Fibroblast of the aortic adventitia (primary cell): ENCODE measurements around the gene EXOSC7. TPM values are rescaled to one million over a fixed set of nuclear protein-coding genes. Genes with fewer than 3 reads are reported as not detected.

Experiments used
- DNase-seq: peaks from one replicate; pipeline ENCODE4 v3.0.0-alpha.2; 2010; ENCODE audit warnings: low read depth
- H3K4me3 ChIP-seq: 2 replicates; pipeline ENCODE4 v1.5.1; 2011; ENCODE audit warnings: low read depth, mild to moderate bottlenecking, control low read depth, low read length, moderate library complexity
- CTCF ChIP-seq: IDR thresholded peaks from 2 replicates; pipeline ENCODE4 v1.5.1; 2011; ENCODE audit warnings: mild to moderate bottlenecking, low read length, control low read depth, inconsistent platforms; ENCODE audit not compliant: insufficient read depth
- total RNA-seq: library from RNA; depleted of rRNA; stranded (reverse); fragments of >200 nt; gene quantifications from 2 replicates; pipeline ENCODE4 v1.2.3, GENCODE V29; 2012; ENCODE audit warnings: low replicate concordance

The EXOSC7 gene
- total RNA-seq, 1 donor = 26.8 TPM

- DNase-seq = no peak
- no peak for TF ChIP-seq CTCF
- no peak overlapping the region for H3K4me3 ChIP-seq
Observed at GRCh38 chr3:44961888-44962287, 14.2 kb upstream of the EXOSC7 start.

GRCh38 chr3:44962621-44963393 lies 13.2 kb upstream of the EXOSC7 start:
- no peak for TF ChIP-seq CTCF
- no peak for DNase-seq
- H3K4me3 ChIP-seq = no peak overlapping the region

- TF ChIP-seq CTCF = no peak
- no peak for DNase-seq
- H3K4me3 ChIP-seq = no peak overlapping the region
Observed at GRCh38 chr3:44963571-44964325, 12.3 kb upstream of the EXOSC7 start.

GRCh38 chr3:44965165-44965564 lies 10.9 kb upstream of the EXOSC7 start:
- no peak overlapping the region for H3K4me3 ChIP-seq
- DNase-seq = no peak
- no peak for TF ChIP-seq CTCF

- no peak for TF ChIP-seq CTCF
- DNase-seq = peak; percentile 7
- no peak overlapping the region for H3K4me3 ChIP-seq
Observed at GRCh38 chr3:44966795-44967278, 9.2 kb upstream of the EXOSC7 start.

GRCh38 chr3:44968447-44968858 lies 7.6 kb upstream of the EXOSC7 start:
- DNase-seq = no peak
- no peak for TF ChIP-seq CTCF

More at GRCh38 chr3:44968447-44968858, 7.6 kb upstream of the EXOSC7 start:
- no peak overlapping the region for H3K4me3 ChIP-seq
